Spleen (tissue), 11 donors: ENCODE measurements around the gene PDLIM3. TPM values are rescaled to one million over a fixed set of nuclear protein-coding genes. Genes with fewer than 3 reads are reported as not detected.

Experiments
- DNase-seq: peaks from one replicate; pipeline ENCODE4 v3.0.0-alpha.2; 2020
- H3K27ac ChIP-seq, 8 donors: fragments of 200-600 bp; sonication (generic) in 7 of 8; 1 replicate in 4 of 8; 2 replicates in 4 of 8; pipeline versions ENCODE4 v1.5.0 to v1.8.0; 2016 to 2021; ENCODE audit warnings: inconsistent platforms in 4 of 8, mild to moderate bottlenecking in 4 of 8, moderate library complexity in 1 of 8
- H3K27me3 ChIP-seq, 7 donors: fragments of 200-600 bp; sonication (generic) in 6 of 7; replicated peaks in 1 of 7; 1 replicate in 4 of 7; 2 replicates in 3 of 7; pipeline versions ENCODE4 v1.5.0 to v1.8.0; 2016 to 2021; ENCODE audit warnings: inconsistent platforms in 3 of 7, mild to moderate bottlenecking in 1 of 7
- H3K36me3 ChIP-seq, 6 donors: fragments of 200-600 bp; sonication (generic) in 5 of 6; 1 replicate in 4 of 6; 2 replicates in 2 of 6; pipeline versions ENCODE4 v1.5.0 to v1.8.0; 2016 to 2021; ENCODE audit warnings: inconsistent platforms in 2 of 6
- H3K4me1 ChIP-seq, 6 donors: fragments of 200-600 bp; sonication (generic) in 5 of 6; 1 replicate in 3 of 6; 2 replicates in 3 of 6; pipeline versions ENCODE4 v1.5.0 to v1.8.0; 2016 to 2021; ENCODE audit warnings: inconsistent platforms in 3 of 6
- H3K4me3 ChIP-seq, 8 donors: fragments of 200-600 bp; sonication (generic) in 7 of 8; 1 replicate in 4 of 8; 2 replicates in 4 of 8; pipeline versions ENCODE4 v1.5.0 to v1.8.0; 2016 to 2021; ENCODE audit warnings: inconsistent platforms in 4 of 8, mild to moderate bottlenecking in 4 of 8, moderate library complexity in 2 of 8
- H3K9me3 ChIP-seq, 8 donors: fragments of 200-600 bp; sonication (generic) in 7 of 8; 1 replicate in 4 of 8; 2 replicates in 4 of 8; pipeline versions ENCODE4 v1.5.0 to v1.8.0; 2016 to 2021; ENCODE audit warnings: inconsistent platforms in 4 of 8
- POLR2A ChIP-seq, 3 donors: fragments of 450-650 bp; IDR thresholded peaks; one replicate each; pipeline ENCODE4 v1.5.1; 2017; ENCODE audit warnings: antibody characterized with exemption in 3 of 3, mild to moderate bottlenecking in 1 of 3
- POLR2AphosphoS5 ChIP-seq, 3 donors: sonication (generic); formaldehyde crosslinking; IDR thresholded peaks; one replicate each; pipeline ENCODE4 v1.5.1; 2017; ENCODE audit warnings: antibody characterized with exemption in 3 of 3
- WGBS, 5 donors: extraction: QIAGEN DNeasy Blood & Tissue Kit in 3 of 5; methylation state at CpG; one replicate each; pipeline versions ENCODE4 v1.1.5 to v1.1.7; 2013 to 2018; 5-methylcytosine and 5-hydroxymethylcytosine counted together
- intact Hi-C: fragments of 100-400 bp; cut with DNase I; formaldehyde crosslinking; loops from one replicate; pipeline ENCODE4 v1.15.0; 2023; ENCODE audit warnings: low total_unique reads
- polyA plus RNA-seq, 3 donors: library from polyadenylated mRNA; stranded (reverse); fragments of 200-250 nt; gene quantifications; one replicate each; pipeline ENCODE4 v1.2.1, GENCODE V29; 2013
- total RNA-seq, 7 donors: library from RNA; depleted of rRNA in 3 of 7; stranded (reverse); fragments of >200 nt in 3 of 7; fragmentation: NEBNext Ultra II Directional in 4 of 7; extraction: Animal tissue kit (Norgen Biotek cat#: 25700) in 4 of 7; gene quantifications; one replicate each; pipeline versions ENCODE4 v1.1.0 to v1.2.1, GENCODE V29; 2016 to 2021
- TF ChIP-seq, protein P1 (sequence below), 11 experiments: fragments of 200-600 bp in 7 of 11; fragments of 450-650 bp in 4 of 11; sonication (generic) in 4 of 11; IDR thresholded peaks in 8 of 11; conservative IDR thresholded peaks in 3 of 11; 1 replicate in 7 of 11; 2 replicates in 4 of 11; pipeline versions ENCODE4 v1.4.0 to v1.8.0; 2016 to 2021; ENCODE audit warnings: antibody characterized with exemption in 11 of 11, inconsistent platforms in 4 of 11, mild to moderate bottlenecking in 1 of 11
- donor health status: healthy with polysubstance abuse.
- donor health status: DM: no; HTN: no; CAD: no; lungs with moderate emphysema.
- donor health status: DM: no; HTN: no; CAD: no.
- donor health status: Bipolar disorder and iron deficiency.
- donor health status: healthy.
- donor health status: DM: no; HTN: no; CAD: no.
- donor health status: DM: yes; HTN: yes; CAD: no.

The PDLIM3 gene
- total and polyA plus RNA-seq, 10 donors = 28.0 to 107 (median 63.2) TPM

GRCh38 chr4:185566425-185566824, 31.1 kb upstream of the PDLIM3 start:
- Histone ChIP-seq H3K36me3 (no peaks in the 10 kb centered on the region), H3K9me3 (peaks cover 0 to 12% (median 7%) of the 10 kb centered on the region in 8 donors), H3K27me3 (no peaks in the 10 kb centered on the region), H3K4me3 (no peak overlapping the region), H3K4me1 (peaks cover 0 to 12% (median 5%) of the 10 kb centered on the region in 6 donors), H3K27ac (peak overlapping the region in 7 of 8 donors; percentile 61 to 82 (median 73))
- intact Hi-C loops = no loop called here
- DNase-seq = no peak
- 37 to 60% (median 50%) methylated on average over 8 of the region's 8 CpGs for WGBS, 5 donors
- no peak for TF ChIP-seq POLR2A (IDR thresholded peaks at IDR 0.05)
- TF ChIP-seq, protein P1, sequence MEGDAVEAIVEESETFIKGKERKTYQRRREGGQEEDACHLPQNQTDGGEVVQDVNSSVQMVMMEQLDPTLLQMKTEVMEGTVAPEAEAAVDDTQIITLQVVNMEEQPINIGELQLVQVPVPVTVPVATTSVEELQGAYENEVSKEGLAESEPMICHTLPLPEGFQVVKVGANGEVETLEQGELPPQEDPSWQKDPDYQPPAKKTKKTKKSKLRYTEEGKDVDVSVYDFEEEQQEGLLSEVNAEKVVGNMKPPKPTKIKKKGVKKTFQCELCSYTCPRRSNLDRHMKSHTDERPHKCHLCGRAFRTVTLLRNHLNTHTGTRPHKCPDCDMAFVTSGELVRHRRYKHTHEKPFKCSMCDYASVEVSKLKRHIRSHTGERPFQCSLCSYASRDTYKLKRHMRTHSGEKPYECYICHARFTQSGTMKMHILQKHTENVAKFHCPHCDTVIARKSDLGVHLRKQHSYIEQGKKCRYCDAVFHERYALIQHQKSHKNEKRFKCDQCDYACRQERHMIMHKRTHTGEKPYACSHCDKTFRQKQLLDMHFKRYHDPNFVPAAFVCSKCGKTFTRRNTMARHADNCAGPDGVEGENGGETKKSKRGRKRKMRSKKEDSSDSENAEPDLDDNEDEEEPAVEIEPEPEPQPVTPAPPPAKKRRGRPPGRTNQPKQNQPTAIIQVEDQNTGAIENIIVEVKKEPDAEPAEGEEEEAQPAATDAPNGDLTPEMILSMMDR (IDR thresholded peaks at IDR 0.05 in 8 of 11, conservative IDR thresholded peaks at IDR 0.05 in 3 of 11) = no peak

DNA sequence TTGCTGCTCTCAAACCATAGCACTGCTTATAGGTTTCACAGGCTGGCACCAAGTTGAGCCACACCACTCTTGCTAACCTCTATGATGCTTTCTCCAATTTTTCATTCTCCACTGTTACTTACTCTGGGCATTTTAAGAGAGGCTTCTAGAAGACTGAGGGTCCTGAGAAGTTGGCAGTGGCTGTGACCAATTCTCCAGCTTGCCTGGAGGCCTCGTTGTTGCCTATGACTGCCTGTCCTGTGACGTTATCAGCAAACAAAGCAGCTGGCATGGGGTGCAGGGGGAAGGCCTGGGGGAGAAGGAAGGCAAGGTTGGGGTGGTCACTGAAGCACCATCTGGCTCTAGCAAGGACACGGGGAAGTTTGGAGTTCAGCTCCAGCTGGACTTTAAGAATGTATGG, 30.4 kb upstream of the PDLIM3 start:
- Histone ChIP-seq H3K27ac (peak overlapping the region in 5 of 8 donors; percentile 22 to 82 (median 70)), H3K4me1 (peaks cover 0 to 12% (median 5%) of the 10 kb centered on the region in 6 donors), H3K27me3 (no peaks in the 10 kb centered on the region), H3K4me3 (no peak overlapping the region), H3K36me3 (no peaks in the 10 kb centered on the region), H3K9me3 (peaks cover 0 to 12% (median 7%) of the 10 kb centered on the region in 8 donors)
- 76 to 90% (median 87%) methylated on average over 3 of the region's 3 CpGs for WGBS, 5 donors
- TF ChIP-seq, protein P1 (IDR thresholded peaks at IDR 0.05 in 8 of 11, conservative IDR thresholded peaks at IDR 0.05 in 3 of 11) = no peak
- TF ChIP-seq POLR2AphosphoS5 (IDR thresholded peaks at IDR 0.05) (no peak), POLR2A (IDR thresholded peaks at IDR 0.05) (no peak)
- no peak for DNase-seq
- intact Hi-C loops = no loop called here

DNA sequence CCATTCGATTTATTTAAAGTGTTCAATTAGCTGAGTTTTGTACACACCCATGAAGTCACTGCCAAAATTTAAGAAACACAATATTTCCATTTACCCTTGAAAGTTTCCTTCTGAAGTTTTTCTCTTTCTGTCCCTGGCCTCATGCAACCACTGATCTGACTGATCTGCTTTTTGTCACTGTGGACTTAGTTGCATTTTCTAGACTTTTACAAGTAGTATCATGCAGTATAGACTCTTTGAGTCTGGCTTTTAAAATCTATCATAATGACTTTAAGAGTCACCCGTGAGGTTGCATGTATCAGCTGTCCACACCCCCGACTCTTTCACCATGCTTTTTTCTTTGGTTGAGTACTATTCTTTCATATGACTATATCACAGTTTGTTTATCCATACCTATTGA, 29.0 kb upstream of the PDLIM3 start:
- DNase-seq = no peak
- Histone ChIP-seq H3K4me1 (peaks cover 0 to 12% (median 5%) of the 10 kb centered on the region in 6 donors), H3K27ac (no peak overlapping the region), H3K36me3 (no peaks in the 10 kb centered on the region), H3K4me3 (no peak overlapping the region), H3K9me3 (peaks cover 0 to 12% (median 7%) of the 10 kb centered on the region in 8 donors), H3K27me3 (peaks cover 0 to 7% (median 0%) of the 10 kb centered on the region in 7 donors)
- TF ChIP-seq POLR2AphosphoS5 (IDR thresholded peaks at IDR 0.05) (no peak), POLR2A (IDR thresholded peaks at IDR 0.05) (no peak)
- TF ChIP-seq, protein P1 (IDR thresholded peaks at IDR 0.05 in 8 of 11, conservative IDR thresholded peaks at IDR 0.05 in 3 of 11) = no peak
- 81 to 87% (median 81%) methylated on average over 3 of the region's 3 CpGs for WGBS, 5 donors
- intact Hi-C loops = no loop called here

- DNase-seq = no peak
- Histone ChIP-seq H3K36me3 (no peaks in the 10 kb centered on the region), H3K9me3 (peaks cover 0 to 12% (median 7%) of the 10 kb centered on the region in 8 donors), H3K27me3 (peaks cover 0 to 10% (median 0%) of the 10 kb centered on the region in 7 donors), H3K4me3 (no peak overlapping the region), H3K27ac (no peak overlapping the region), H3K4me1 (peaks cover 0 to 11% (median 5%) of the 10 kb centered on the region in 6 donors)
- 74 to 90% (median 83%) methylated on average over 3 of the region's 3 CpGs for WGBS, 5 donors
- TF ChIP-seq, protein P1 (IDR thresholded peaks at IDR 0.05 in 8 of 11, conservative IDR thresholded peaks at IDR 0.05 in 3 of 11) = no peak
- no peak for TF ChIP-seq POLR2A (IDR thresholded peaks at IDR 0.05)
- no peak for TF ChIP-seq POLR2AphosphoS5 (IDR thresholded peaks at IDR 0.05)
- intact Hi-C loops = no loop called here
Observed at GRCh38 chr4:185562531-185562930, 27.2 kb upstream of the PDLIM3 start.
